Measurements from ENCODE around the gene TUBB3. TPM values are rescaled to one million over a fixed set of nuclear protein-coding genes. Genes with fewer than 3 reads are reported as not detected.

The TUBB3 gene
- total and polyA plus RNA-seq, 2 of the 8 experiments (the other 6 are each of a cell fraction or from before 2014, with no cell fraction given), result 275 to 393 TPM

DNA sequence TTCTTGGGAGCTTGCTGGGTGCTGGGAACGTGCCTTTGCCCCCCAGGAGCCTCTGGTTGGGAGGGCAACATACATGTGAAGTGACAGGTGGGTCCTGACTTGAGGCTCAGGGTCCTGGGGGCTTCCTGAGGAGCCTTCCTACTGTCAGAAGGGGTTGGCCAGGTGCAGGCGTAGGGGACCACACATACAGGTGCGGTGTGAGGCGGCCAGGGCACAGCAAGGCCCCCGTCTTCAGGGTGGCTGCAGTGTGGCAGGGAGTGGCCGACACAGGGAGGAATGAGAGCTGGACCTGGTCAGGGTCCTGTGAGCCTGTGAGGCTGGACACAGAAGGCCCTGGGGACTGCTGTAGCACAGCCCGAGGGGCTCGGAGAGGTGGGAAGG is 39.1 kb upstream of the TUBB3 start (continued):
- TF ChIP-seq, protein P1, sequence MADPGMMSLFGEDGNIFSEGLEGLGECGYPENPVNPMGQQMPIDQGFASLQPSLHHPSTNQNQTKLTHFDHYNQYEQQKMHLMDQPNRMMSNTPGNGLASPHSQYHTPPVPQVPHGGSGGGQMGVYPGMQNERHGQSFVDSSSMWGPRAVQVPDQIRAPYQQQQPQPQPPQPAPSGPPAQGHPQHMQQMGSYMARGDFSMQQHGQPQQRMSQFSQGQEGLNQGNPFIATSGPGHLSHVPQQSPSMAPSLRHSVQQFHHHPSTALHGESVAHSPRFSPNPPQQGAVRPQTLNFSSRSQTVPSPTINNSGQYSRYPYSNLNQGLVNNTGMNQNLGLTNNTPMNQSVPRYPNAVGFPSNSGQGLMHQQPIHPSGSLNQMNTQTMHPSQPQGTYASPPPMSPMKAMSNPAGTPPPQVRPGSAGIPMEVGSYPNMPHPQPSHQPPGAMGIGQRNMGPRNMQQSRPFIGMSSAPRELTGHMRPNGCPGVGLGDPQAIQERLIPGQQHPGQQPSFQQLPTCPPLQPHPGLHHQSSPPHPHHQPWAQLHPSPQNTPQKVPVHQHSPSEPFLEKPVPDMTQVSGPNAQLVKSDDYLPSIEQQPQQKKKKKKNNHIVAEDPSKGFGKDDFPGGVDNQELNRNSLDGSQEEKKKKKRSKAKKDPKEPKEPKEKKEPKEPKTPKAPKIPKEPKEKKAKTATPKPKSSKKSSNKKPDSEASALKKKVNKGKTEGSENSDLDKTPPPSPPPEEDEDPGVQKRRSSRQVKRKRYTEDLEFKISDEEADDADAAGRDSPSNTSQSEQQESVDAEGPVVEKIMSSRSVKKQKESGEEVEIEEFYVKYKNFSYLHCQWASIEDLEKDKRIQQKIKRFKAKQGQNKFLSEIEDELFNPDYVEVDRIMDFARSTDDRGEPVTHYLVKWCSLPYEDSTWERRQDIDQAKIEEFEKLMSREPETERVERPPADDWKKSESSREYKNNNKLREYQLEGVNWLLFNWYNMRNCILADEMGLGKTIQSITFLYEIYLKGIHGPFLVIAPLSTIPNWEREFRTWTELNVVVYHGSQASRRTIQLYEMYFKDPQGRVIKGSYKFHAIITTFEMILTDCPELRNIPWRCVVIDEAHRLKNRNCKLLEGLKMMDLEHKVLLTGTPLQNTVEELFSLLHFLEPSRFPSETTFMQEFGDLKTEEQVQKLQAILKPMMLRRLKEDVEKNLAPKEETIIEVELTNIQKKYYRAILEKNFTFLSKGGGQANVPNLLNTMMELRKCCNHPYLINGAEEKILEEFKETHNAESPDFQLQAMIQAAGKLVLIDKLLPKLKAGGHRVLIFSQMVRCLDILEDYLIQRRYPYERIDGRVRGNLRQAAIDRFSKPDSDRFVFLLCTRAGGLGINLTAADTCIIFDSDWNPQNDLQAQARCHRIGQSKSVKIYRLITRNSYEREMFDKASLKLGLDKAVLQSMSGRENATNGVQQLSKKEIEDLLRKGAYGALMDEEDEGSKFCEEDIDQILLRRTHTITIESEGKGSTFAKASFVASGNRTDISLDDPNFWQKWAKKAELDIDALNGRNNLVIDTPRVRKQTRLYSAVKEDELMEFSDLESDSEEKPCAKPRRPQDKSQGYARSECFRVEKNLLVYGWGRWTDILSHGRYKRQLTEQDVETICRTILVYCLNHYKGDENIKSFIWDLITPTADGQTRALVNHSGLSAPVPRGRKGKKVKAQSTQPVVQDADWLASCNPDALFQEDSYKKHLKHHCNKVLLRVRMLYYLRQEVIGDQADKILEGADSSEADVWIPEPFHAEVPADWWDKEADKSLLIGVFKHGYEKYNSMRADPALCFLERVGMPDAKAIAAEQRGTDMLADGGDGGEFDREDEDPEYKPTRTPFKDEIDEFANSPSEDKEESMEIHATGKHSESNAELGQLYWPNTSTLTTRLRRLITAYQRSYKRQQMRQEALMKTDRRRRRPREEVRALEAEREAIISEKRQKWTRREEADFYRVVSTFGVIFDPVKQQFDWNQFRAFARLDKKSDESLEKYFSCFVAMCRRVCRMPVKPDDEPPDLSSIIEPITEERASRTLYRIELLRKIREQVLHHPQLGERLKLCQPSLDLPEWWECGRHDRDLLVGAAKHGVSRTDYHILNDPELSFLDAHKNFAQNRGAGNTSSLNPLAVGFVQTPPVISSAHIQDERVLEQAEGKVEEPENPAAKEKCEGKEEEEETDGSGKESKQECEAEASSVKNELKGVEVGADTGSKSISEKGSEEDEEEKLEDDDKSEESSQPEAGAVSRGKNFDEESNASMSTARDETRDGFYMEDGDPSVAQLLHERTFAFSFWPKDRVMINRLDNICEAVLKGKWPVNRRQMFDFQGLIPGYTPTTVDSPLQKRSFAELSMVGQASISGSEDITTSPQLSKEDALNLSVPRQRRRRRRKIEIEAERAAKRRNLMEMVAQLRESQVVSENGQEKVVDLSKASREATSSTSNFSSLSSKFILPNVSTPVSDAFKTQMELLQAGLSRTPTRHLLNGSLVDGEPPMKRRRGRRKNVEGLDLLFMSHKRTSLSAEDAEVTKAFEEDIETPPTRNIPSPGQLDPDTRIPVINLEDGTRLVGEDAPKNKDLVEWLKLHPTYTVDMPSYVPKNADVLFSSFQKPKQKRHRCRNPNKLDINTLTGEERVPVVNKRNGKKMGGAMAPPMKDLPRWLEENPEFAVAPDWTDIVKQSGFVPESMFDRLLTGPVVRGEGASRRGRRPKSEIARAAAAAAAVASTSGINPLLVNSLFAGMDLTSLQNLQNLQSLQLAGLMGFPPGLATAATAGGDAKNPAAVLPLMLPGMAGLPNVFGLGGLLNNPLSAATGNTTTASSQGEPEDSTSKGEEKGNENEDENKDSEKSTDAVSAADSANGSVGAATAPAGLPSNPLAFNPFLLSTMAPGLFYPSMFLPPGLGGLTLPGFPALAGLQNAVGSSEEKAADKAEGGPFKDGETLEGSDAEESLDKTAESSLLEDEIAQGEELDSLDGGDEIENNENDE (IDR thresholded peaks at IDR 0.05; ENCODE audit: insufficient replicate concordance, low read length), result no peak
- no peak for TF ChIP-seq TBP (IDR thresholded peaks at IDR 0.05; ENCODE audit: low read depth, low read length)
- no peak for TF ChIP-seq CTBP2 (IDR thresholded peaks at IDR 0.05; ENCODE audit: borderline replicate concordance, insufficient read depth, insufficient read length, low read length)
- TF ChIP-seq YY1 (IDR thresholded peaks at IDR 0.05; ENCODE audit: low read depth, low read length), result no peak
- no peak for TF ChIP-seq BRCA1 (IDR thresholded peaks at IDR 0.05; ENCODE audit: low read depth, low read length)
